Loucy (cell line): ENCODE results near the gene RELCH.

Source experiments
- EZH2phosphoT487 ChIP-seq: fragments of 200-600 bp; IDR thresholded peaks from 2 replicates; pipeline ENCODE4 v1.6.1; 2018; ENCODE audit warnings: antibody characterized with exemption, mild to moderate bottlenecking, moderate library complexity, borderline replicate concordance
- TF ChIP-seq, protein P1 (sequence below): fragments of 200-600 bp; sonication (generic); conservative IDR thresholded peaks from 2 replicates; pipeline ENCODE4 v1.5.1; 2014; ENCODE audit warnings: mild to moderate bottlenecking, antibody characterized with exemption, low read length

- TF ChIP-seq, protein P1, sequence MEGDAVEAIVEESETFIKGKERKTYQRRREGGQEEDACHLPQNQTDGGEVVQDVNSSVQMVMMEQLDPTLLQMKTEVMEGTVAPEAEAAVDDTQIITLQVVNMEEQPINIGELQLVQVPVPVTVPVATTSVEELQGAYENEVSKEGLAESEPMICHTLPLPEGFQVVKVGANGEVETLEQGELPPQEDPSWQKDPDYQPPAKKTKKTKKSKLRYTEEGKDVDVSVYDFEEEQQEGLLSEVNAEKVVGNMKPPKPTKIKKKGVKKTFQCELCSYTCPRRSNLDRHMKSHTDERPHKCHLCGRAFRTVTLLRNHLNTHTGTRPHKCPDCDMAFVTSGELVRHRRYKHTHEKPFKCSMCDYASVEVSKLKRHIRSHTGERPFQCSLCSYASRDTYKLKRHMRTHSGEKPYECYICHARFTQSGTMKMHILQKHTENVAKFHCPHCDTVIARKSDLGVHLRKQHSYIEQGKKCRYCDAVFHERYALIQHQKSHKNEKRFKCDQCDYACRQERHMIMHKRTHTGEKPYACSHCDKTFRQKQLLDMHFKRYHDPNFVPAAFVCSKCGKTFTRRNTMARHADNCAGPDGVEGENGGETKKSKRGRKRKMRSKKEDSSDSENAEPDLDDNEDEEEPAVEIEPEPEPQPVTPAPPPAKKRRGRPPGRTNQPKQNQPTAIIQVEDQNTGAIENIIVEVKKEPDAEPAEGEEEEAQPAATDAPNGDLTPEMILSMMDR, result no peak
- no peak for TF ChIP-seq EZH2phosphoT487
Observed at GRCh38 chr18:62325806-62326645, 139.0 kb downstream of the RELCH start.
